CD14-positive monocyte (primary cell): ENCODE data around the gene FGGY. TPM values are rescaled to one million over a fixed set of nuclear protein-coding genes. Genes with fewer than 3 reads are reported as not detected.

Experiments
- DNase-seq, 3 donors: peaks; one replicate each; pipeline ENCODE4 v3.0.0-alpha.2; 2011 to 2022
- H2AFZ ChIP-seq: 2 replicates; pipeline ENCODE4 v1.6.0; 2012; ENCODE audit warnings: mild to moderate bottlenecking, low read depth, low read length, inconsistent platforms; ENCODE audit not compliant: insufficient read depth, poor library complexity, severe bottlenecking
- H3K27ac ChIP-seq, 2 donors: 1 replicate in 1 of 2; 2 replicates in 1 of 2; pipeline ENCODE4 v1.5.1; 2012 to 2013; ENCODE audit warnings: low read length in 2 of 2, control low read depth in 1 of 2, inconsistent platforms in 1 of 2, low read depth in 1 of 2, mild to moderate bottlenecking in 1 of 2
- H3K27me3 ChIP-seq, 2 donors: one replicate each; pipeline versions ENCODE4 v1.6.0 to v1.6.1; 2011 to 2013; ENCODE audit warnings: low read length in 2 of 2; ENCODE audit not compliant: control insufficient read depth in 2 of 2, insufficient read depth in 2 of 2
- H3K36me3 ChIP-seq, 2 donors: replicated peaks in 1 of 2; 1 replicate in 1 of 2; 2 replicates in 1 of 2; pipeline versions ENCODE4 v1.5.1 to v1.6.1; 2012 to 2013; ENCODE audit warnings: low read length in 2 of 2, control low read depth in 1 of 2, inconsistent platforms in 1 of 2, mild to moderate bottlenecking in 1 of 2; ENCODE audit not compliant: insufficient read depth in 2 of 2, control insufficient read depth in 1 of 2
- H3K4me1 ChIP-seq, 2 donors: 1 replicate in 1 of 2; 2 replicates in 1 of 2; pipeline versions ENCODE4 v1.5.1 to v1.6.1; 2012 to 2013; ENCODE audit warnings: low read length in 2 of 2, control low read depth in 1 of 2, inconsistent platforms in 1 of 2, mild to moderate bottlenecking in 1 of 2, moderate library complexity in 1 of 2; ENCODE audit not compliant: insufficient read depth in 2 of 2, control insufficient read depth in 1 of 2
- H3K4me2 ChIP-seq: replicated peaks from 2 replicates; pipeline ENCODE3; 2012; ENCODE audit warnings: low read length, moderate library complexity, mild to moderate bottlenecking; ENCODE audit not compliant: poor library complexity, severe bottlenecking; ENCODE audit errors: extremely low read depth
- H3K4me3 ChIP-seq, 3 experiments: fragments of 200-600 bp in 1 of 3; sonication (generic) in 1 of 3; replicated peaks in 1 of 3; 1 replicate in 2 of 3; 2 replicates in 1 of 3; pipeline ENCODE4 v1.5.1; 2011 to 2013; ENCODE audit warnings: low read length in 3 of 3, mild to moderate bottlenecking in 3 of 3, control low read depth in 2 of 3, low read depth in 2 of 3, inconsistent platforms in 1 of 3, moderate library complexity in 1 of 3
- H3K79me2 ChIP-seq: 2 replicates; pipeline ENCODE4 v1.6.0; 2012; ENCODE audit warnings: mild to moderate bottlenecking, control low read depth, inconsistent platforms, low read length, moderate library complexity; ENCODE audit not compliant: insufficient read depth
- H3K9ac ChIP-seq: 2 replicates; pipeline ENCODE4 v1.6.0; 2017; ENCODE audit warnings: low read length, mild to moderate bottlenecking; ENCODE audit not compliant: insufficient read depth, poor library complexity, severe bottlenecking
- H3K9me3 ChIP-seq, 2 donors: replicated peaks in 1 of 2; 1 replicate in 1 of 2; 2 replicates in 1 of 2; pipeline versions ENCODE4 v1.5.1 to v1.6.1; 2012 to 2013; ENCODE audit warnings: low read length in 2 of 2, control low read depth in 1 of 2; ENCODE audit not compliant: control insufficient read depth in 1 of 2, insufficient read depth in 1 of 2
- H4K20me1 ChIP-seq: 2 replicates; pipeline ENCODE4 v1.6.0; 2012; ENCODE audit warnings: mild to moderate bottlenecking, low read length, control low read depth, moderate library complexity; ENCODE audit not compliant: insufficient read depth
- H3K27ac Mint-ChIP-seq, 7 donors: one replicate each; pipeline ENCODE4 v1.8.0; 2020; ENCODE audit warnings: mild to moderate bottlenecking in 7 of 7, mixed read lengths in 7 of 7, moderate library complexity in 6 of 7, inconsistent platforms in 2 of 7
- H3K27me3 Mint-ChIP-seq, 3 donors: one replicate each; pipeline ENCODE4 v1.8.0; 2021 to 2022; ENCODE audit warnings: low read depth in 3 of 3, mild to moderate bottlenecking in 3 of 3, mixed read lengths in 3 of 3, moderate library complexity in 3 of 3, inconsistent platforms in 1 of 3
- H3K36me3 Mint-ChIP-seq, 2 donors: one replicate each; pipeline ENCODE4 v1.8.0; 2020; ENCODE audit warnings: mixed read lengths in 2 of 2, inconsistent platforms in 1 of 2, mild to moderate bottlenecking in 1 of 2
- H3K4me1 Mint-ChIP-seq: one replicate; pipeline ENCODE4 v1.8.0; 2020; ENCODE audit warnings: mild to moderate bottlenecking, mixed read lengths
- H3K4me3 Mint-ChIP-seq, 2 donors: one replicate each; pipeline ENCODE4 v1.8.0; 2020; ENCODE audit warnings: mild to moderate bottlenecking in 2 of 2, mixed read lengths in 2 of 2, moderate library complexity in 1 of 2
- H3K9me3 Mint-ChIP-seq, 7 donors: one replicate each; pipeline ENCODE4 v1.8.0; 2020 to 2022; ENCODE audit warnings: mixed read lengths in 7 of 7, mild to moderate bottlenecking in 6 of 7, moderate library complexity in 6 of 7, inconsistent platforms in 2 of 7
- CTCF ChIP-seq: fragments of 200-600 bp; IDR thresholded peaks from one replicate; pipeline ENCODE4 v1.8.0; 2022; ENCODE audit warnings: antibody characterized with exemption, mild to moderate bottlenecking
- WGBS: methylation state at CpG from one replicate; pipeline ENCODE4 v1.1.5; 2013; ENCODE audit warnings: missing lambda C conversion rate; ENCODE audit not compliant: insufficient coverage; 5-methylcytosine and 5-hydroxymethylcytosine counted together
- intact Hi-C, 2 donors: fragments of 100-400 bp; cut with micrococcal nuclease; formaldehyde crosslinking; loops; one replicate each; pipeline versions ENCODE4 v1.15.0 to v1.15.1; 2023
- polyA plus RNA-seq, 3 donors: library from polyadenylated mRNA; depleted of rRNA in 1 of 3; unstranded in 2 of 3; stranded (reverse) in 1 of 3; fragments of 300-500 nt in 2 of 3; fragments of >200 nt in 1 of 3; fragmentation: Illumina TruSeq in 2 of 3; gene quantifications; 1 replicate in 2 of 3; 2 replicates in 1 of 3; pipeline ENCODE4 v1.2.3, GENCODE V29; 2012 to 2021

The FGGY gene
- polyA plus RNA-seq, 3 donors, result 2.3 to 4.3 (median 2.9) TPM

GRCh38 chr1:59419361-59420140, 122.7 kb downstream of the FGGY start:
- no peaks in the 10 kb centered on the region for H3K36me3 Mint-ChIP-seq
- peaks cover 0 to 5% (median 0%) of the 10 kb centered on the region in 7 donors for H3K9me3 Mint-ChIP-seq
- Histone ChIP-seq H3K27me3 (no peaks in the 10 kb centered on the region), H4K20me1 (no peaks in the 10 kb centered on the region), H3K4me3 (no peak overlapping the region), H3K4me2 (no peak overlapping the region), H3K9ac (no peak overlapping the region), H3K79me2 (no peaks in the 10 kb centered on the region), H3K27ac (no peak overlapping the region), H2AFZ (no peak overlapping the region), H3K36me3 (no peaks in the 10 kb centered on the region), H3K4me1 (no peaks in the 10 kb centered on the region), H3K9me3 (no peaks in the 10 kb centered on the region)
- no peaks in the 10 kb centered on the region for H3K4me1 Mint-ChIP-seq
- no peak overlapping the region for H3K27ac Mint-ChIP-seq
- DNase-seq, result no peak
- WGBS, result 95% methylated on average over 5 of the region's 6 CpGs
- H3K27me3 Mint-ChIP-seq, result peaks cover 0 to 1% (median 0%) of the 10 kb centered on the region in 3 donors
- no peak overlapping the region for H3K4me3 Mint-ChIP-seq
- intact Hi-C loops, result no loop called here
- TF ChIP-seq CTCF, result no peak

DNA sequence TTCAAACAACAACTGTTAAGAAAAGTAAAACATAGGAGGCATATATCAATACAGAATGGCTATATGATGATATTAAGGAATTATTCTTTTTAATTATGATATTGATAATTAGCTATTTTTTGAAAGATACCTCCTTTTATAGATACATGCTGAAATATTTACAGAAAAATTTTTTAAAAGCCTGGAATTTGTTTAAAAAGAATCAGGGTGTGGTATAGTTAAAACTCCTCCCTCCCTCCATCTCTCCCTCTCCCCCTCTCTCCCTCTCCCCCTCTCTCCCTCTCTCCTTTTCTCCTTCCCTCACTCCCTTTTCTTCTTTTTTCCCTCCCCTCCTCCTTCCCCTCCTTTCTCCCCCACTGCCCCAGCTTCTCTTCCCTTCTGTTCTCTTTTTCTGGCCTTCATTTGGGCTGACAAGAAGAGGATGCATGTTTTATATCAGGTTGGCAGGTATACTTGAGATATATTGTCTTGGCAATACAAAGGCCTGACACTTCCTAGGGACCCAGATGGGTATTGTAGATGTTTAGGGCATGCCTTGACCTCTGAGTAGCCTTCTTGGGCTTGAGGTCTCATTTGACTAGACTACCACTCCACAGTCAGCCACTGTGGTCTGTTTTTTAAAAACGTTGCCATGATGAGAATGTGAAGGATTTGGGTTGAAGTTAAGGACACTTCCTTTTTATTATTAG, 124.5 kb downstream of the FGGY start:
- Histone ChIP-seq H3K4me2 (no peak overlapping the region), H3K79me2 (no peaks in the 10 kb centered on the region), H3K9me3 (no peaks in the 10 kb centered on the region), H3K4me1 (no peaks in the 10 kb centered on the region), H3K27me3 (no peaks in the 10 kb centered on the region), H4K20me1 (no peaks in the 10 kb centered on the region), H3K36me3 (no peaks in the 10 kb centered on the region), H2AFZ (no peak overlapping the region), H3K9ac (no peak overlapping the region), H3K4me3 (no peak overlapping the region), H3K27ac (no peak overlapping the region)
- H3K36me3 Mint-ChIP-seq, result no peaks in the 10 kb centered on the region
- no peak overlapping the region for H3K4me3 Mint-ChIP-seq
- H3K27me3 Mint-ChIP-seq, result peaks cover 0 to 1% (median 0%) of the 10 kb centered on the region in 3 donors
- intact Hi-C loops, result no loop called here
- WGBS, result no CpG with 5 or more reads among the region's 1 CpG
- peaks cover 0 to 5% (median 0%) of the 10 kb centered on the region in 7 donors for H3K9me3 Mint-ChIP-seq
- no peaks in the 10 kb centered on the region for H3K4me1 Mint-ChIP-seq
- DNase-seq, result no peak
- no peak overlapping the region for H3K27ac Mint-ChIP-seq
- TF ChIP-seq CTCF, result no peak
